Measurements from ENCODE around the gene EIF4A2. TPM values are rescaled to one million over a fixed set of nuclear protein-coding genes. Genes with fewer than 3 reads are reported as not detected.

The EIF4A2 gene
- total RNA-seq, 1 experiment from 2014 or later, result 574 TPM

GRCh38 chr3:186789554-186790260 is 6.3 kb downstream of the EIF4A2 start:
- Mint-ChIP-seq H3K4me1 (peaks cover 25% of the 10 kb centered on the region), H3K27ac (no peak overlapping the region), H3K27me3 (ENCODE audit: low read depth) (no peaks in the 10 kb centered on the region), H3K9me3 (no peaks in the 10 kb centered on the region), H3K36me3 (peaks cover 86% of the 10 kb centered on the region), H3K4me3 (no peak overlapping the region)
- no peak; the same call in 1 of the 2 replicates for ATAC-seq
- POLR2A ChIA-PET, result interaction anchor here (0.8 to 1.9 kb wide), 3 partner anchors 8 to 203 kb away, joined by 3 to 4 read pairs (median 4); no protein-coding TSS in a partner anchor
- CTCF ChIA-PET, result interaction anchor here (0.7 kb wide), 1 partner anchor 200 kb away, joined by 3 read pairs; no protein-coding TSS in a partner anchor
- DNase-seq (ENCODE audit: low spot score), result no peak
- TF ChIP-seq ZNF532 (CRISPR knock-in tag; IDR thresholded peaks at IDR 0.05; ENCODE audit: borderline replicate concordance), result peak; percentile 42; the same call in 1 of the 2 replicates
- no peak for TF ChIP-seq TCF7 (CRISPR knock-in tag; IDR thresholded peaks at IDR 0.05; ENCODE audit: low read depth)
- no peak for TF ChIP-seq NFYB (CRISPR knock-in tag; conservative IDR thresholded peaks at IDR 0.05; ENCODE audit: low read depth)
- no peak for TF ChIP-seq ATF1 (CRISPR knock-in tag; IDR thresholded peaks at IDR 0.05)
- no peak for TF ChIP-seq E2F1 (CRISPR knock-in tag; IDR thresholded peaks at IDR 0.05)
- TF ChIP-seq SP1 (CRISPR knock-in tag; conservative IDR thresholded peaks at IDR 0.05), result no peak
- no peak for TF ChIP-seq ATF2 (CRISPR knock-in tag; IDR thresholded peaks at IDR 0.05; ENCODE audit: borderline replicate concordance, low read depth)
- TF ChIP-seq ZNF232 (CRISPR knock-in tag; IDR thresholded peaks at IDR 0.05), result no peak
- TF ChIP-seq ZNF263 (CRISPR knock-in tag; IDR thresholded peaks at IDR 0.05; ENCODE audit: low read depth), result no peak
- TF ChIP-seq ZNF281 (CRISPR knock-in tag; IDR thresholded peaks at IDR 0.05), result no peak
- no peak for TF ChIP-seq E2F4 (CRISPR knock-in tag; IDR thresholded peaks at IDR 0.05; ENCODE audit: borderline replicate concordance, low read depth)
- no peak for TF ChIP-seq MYBL2 (CRISPR knock-in tag; IDR thresholded peaks at IDR 0.05)
- 0 out of 2 replicates have a peak, but pooled peaks have one; percentile 22 for TF ChIP-seq ZNF317 (CRISPR knock-in tag; IDR thresholded peaks at IDR 0.05; ENCODE audit: borderline replicate concordance, low read depth)
- TF ChIP-seq ZNF671 (CRISPR knock-in tag; IDR thresholded peaks at IDR 0.05), result peak; percentile 86; the same call in 1 of the 2 replicates
- TF ChIP-seq ERG (CRISPR knock-in tag; IDR thresholded peaks at IDR 0.05), result peak; percentile 81; the same call in 1 of the 2 replicates
- no peak for TF ChIP-seq RORB (CRISPR knock-in tag; IDR thresholded peaks at IDR 0.05)
- TF ChIP-seq AR (CRISPR knock-in tag; IDR thresholded peaks at IDR 0.05), result peak; percentile 72
- no peak for TF ChIP-seq ZNF219 (CRISPR knock-in tag; IDR thresholded peaks at IDR 0.05; ENCODE audit: borderline replicate concordance)
- TF ChIP-seq NFATC4 (CRISPR knock-in tag; IDR thresholded peaks at IDR 0.05), result peak; percentile 49
- TF ChIP-seq NFE2L1 (CRISPR knock-in tag; IDR thresholded peaks at IDR 0.05), result no peak
- TF ChIP-seq TP53 (CRISPR knock-in tag; IDR thresholded peaks at IDR 0.05), result no peak
- TF ChIP-seq JUN (CRISPR knock-in tag; IDR thresholded peaks at IDR 0.05), result no peak
